A549 (cell line): ENCODE data around the gene WDR19. TPM values are rescaled to one million over a fixed set of nuclear protein-coding genes. Genes with fewer than 3 reads are reported as not detected.

Experiments
- ATAC-seq, 2 experiments: fragments of 200-7000 bp in 1 of 2; fragments of >200 bp in 1 of 2; cut with Nextera tagmentation in 1 of 2; cut with Tn5 transposase in 1 of 2; 3 replicates each; pipeline versions ENCODE4 v1.8.0 to v1.9.1; 2018 to 2020; ENCODE audit warnings: mild to moderate bottlenecking in 1 of 2, moderate library complexity in 1 of 2
- CTCF ChIA-PET: fragments of 300-600 bp; sonication (Branson Sonifier 250); formaldehyde crosslinking; extraction: SDS; loops from one replicate; lab custom pipeline; 2021; ENCODE audit warnings: antibody characterized with exemption, inconsistent platforms; lab: Yijun Ruan, JAX
- POLR2A ChIA-PET: fragments of 350-600 bp; formaldehyde crosslinking; extraction: SDS; loops from one replicate; lab custom pipeline; 2021; ENCODE audit warnings: antibody characterized with exemption, inconsistent platforms; lab: Yijun Ruan, JAX
- DNase-seq, 2 experiments: peaks; one replicate each; pipeline versions ENCODE4 v3.0.0 to v3.0.0-alpha.2; 2011 to 2016; ENCODE audit warnings: low read depth in 1 of 2, low spot score in 1 of 2
- FAIRE-seq: peaks from 2 replicates; lab custom pipeline; 2011; peaks lifted over from hg19 to GRCh38; lab: Jason Lieb, UNC
- H3K27ac ChIP-seq, 2 experiments: fragments of >200 bp; sonication (Bioruptor Twin); formaldehyde crosslinking; 3 replicates each; pipeline ENCODE4 v1.5.1; 2016 to 2017
- H3K4me1 ChIP-seq: fragments of >200 bp; sonication (Bioruptor Twin); formaldehyde crosslinking; 3 replicates; pipeline ENCODE4 v1.6.1; 2016
- H3K4me2 ChIP-seq: fragments of >200 bp; sonication (Bioruptor Twin); formaldehyde crosslinking; 3 replicates; pipeline ENCODE4 v1.6.1; 2016
- H3K4me3 ChIP-seq: fragments of >200 bp; sonication (Bioruptor Twin); formaldehyde crosslinking; 3 replicates; pipeline ENCODE4 v1.5.1; 2016
- H3K9me3 ChIP-seq: fragments of >200 bp; sonication (Bioruptor Twin); formaldehyde crosslinking; 3 replicates; pipeline ENCODE4 v1.6.1; 2016
- ATOH8 ChIP-seq: fragments of 250-450 bp; sonication (Bioruptor Pico); IDR thresholded peaks from 2 replicates; pipeline ENCODE4 v1.5.0; 2020; ENCODE audit warnings: low read depth, mild to moderate bottlenecking, moderate library complexity
- BCL3 ChIP-seq: fragments of >200 bp; sonication (Bioruptor Twin); formaldehyde crosslinking; IDR thresholded peaks from 3 replicates; pipeline ENCODE4 v1.6.1; 2016
- CBX2 ChIP-seq: fragments of 200-600 bp; sonication (generic); IDR thresholded peaks from 2 replicates; pipeline ENCODE4 v1.6.1; 2016; ENCODE audit warnings: low read depth, mild to moderate bottlenecking, borderline replicate concordance
- CBX8 ChIP-seq: fragments of 200-600 bp; sonication (generic); IDR thresholded peaks from 2 replicates; pipeline ENCODE4 v1.6.1; 2016
- CHD2 ChIP-seq: fragments of 150-350 bp; IDR thresholded peaks from 2 replicates; pipeline ENCODE4 v1.6.1; 2014; ENCODE audit warnings: low read length; ENCODE audit not compliant: partially characterized antibody
- CHD4 ChIP-seq: fragments of 200-600 bp; sonication (generic); IDR thresholded peaks from 2 replicates; pipeline ENCODE4 v1.6.1; 2016; ENCODE audit warnings: antibody characterized with exemption, mild to moderate bottlenecking, borderline replicate concordance
- ESRRA ChIP-seq: fragments of 150-350 bp; IDR thresholded peaks from 2 replicates; pipeline ENCODE4 v1.6.1; 2014; ENCODE audit warnings: mild to moderate bottlenecking, low read length, borderline replicate concordance
- GATA3 ChIP-seq: IDR thresholded peaks from 2 replicates; pipeline ENCODE4 v1.6.1; 2012; ENCODE audit warnings: borderline replicate concordance
- HES2 ChIP-seq: fragments of >200 bp; sonication (Bioruptor Twin); formaldehyde crosslinking; IDR thresholded peaks from 2 replicates; pipeline ENCODE4 v1.6.1; 2016
- HOXB13 ChIP-seq: fragments of 250-450 bp; sonication (Bioruptor Pico); IDR thresholded peaks from 2 replicates; pipeline ENCODE4 v1.5.0; 2020; ENCODE audit warnings: low read depth, mild to moderate bottlenecking, moderate library complexity
- HOXB5 ChIP-seq: fragments of 250-450 bp; sonication (Bioruptor Pico); IDR thresholded peaks from 2 replicates; pipeline ENCODE4 v1.5.0; 2020; ENCODE audit warnings: mild to moderate bottlenecking, moderate library complexity
- JUNB ChIP-seq: fragments of >200 bp; sonication (Bioruptor Twin); formaldehyde crosslinking; IDR thresholded peaks from 2 replicates; pipeline ENCODE4 v1.6.1; 2016
- KDM1A ChIP-seq: fragments of 200-600 bp; sonication (generic); IDR thresholded peaks from 2 replicates; pipeline ENCODE4 v1.6.1; 2016; ENCODE audit warnings: low read depth, mild to moderate bottlenecking
- KDM5A ChIP-seq: fragments of 200-600 bp; sonication (generic); IDR thresholded peaks from 2 replicates; pipeline ENCODE4 v1.6.1; 2016; ENCODE audit warnings: antibody characterized with exemption, mild to moderate bottlenecking
- MAFK ChIP-seq: fragments of 450-650 bp; IDR thresholded peaks from 2 replicates; pipeline ENCODE4 v1.6.1; 2014; ENCODE audit not compliant: partially characterized antibody
- MAZ ChIP-seq: fragments of 150-350 bp; IDR thresholded peaks from 2 replicates; pipeline ENCODE4 v1.6.1; 2014; ENCODE audit warnings: antibody characterized with exemption, low read depth, low read length, borderline replicate concordance
- MYC ChIP-seq: IDR thresholded peaks from 2 replicates; pipeline ENCODE4 v1.6.1; 2012; ENCODE audit warnings: mild to moderate bottlenecking, inconsistent platforms, low read length, improper control_type of control experiment, borderline replicate concordance
- NFE2L2 ChIP-seq: fragments of 150-350 bp; conservative IDR thresholded peaks from 2 replicates; pipeline ENCODE4 v1.6.1; 2014; ENCODE audit warnings: low read length
- NPAS2 ChIP-seq: fragments of 250-450 bp; sonication (Bioruptor Pico); IDR thresholded peaks from 2 replicates; pipeline ENCODE4 v1.8.0; 2022; ENCODE audit warnings: mild to moderate bottlenecking, moderate library complexity, borderline replicate concordance
- NR3C1 ChIP-seq: fragments of >200 bp; sonication (Bioruptor Twin); formaldehyde crosslinking; IDR thresholded peaks from 3 replicates; pipeline ENCODE4 v1.6.1; 2017
- PHF8 ChIP-seq: fragments of 200-600 bp; sonication (generic); IDR thresholded peaks from 2 replicates; pipeline ENCODE4 v1.6.1; 2016; ENCODE audit warnings: low read depth, mild to moderate bottlenecking, antibody characterized with exemption, moderate library complexity, borderline replicate concordance
- POLR2AphosphoS2 ChIP-seq: conservative IDR thresholded peaks from 2 replicates; pipeline ENCODE4 v1.6.1; 2012; ENCODE audit warnings: low read length, improper control_type of control experiment, inconsistent platforms
- RAD21 ChIP-seq, 2 experiments: fragments of >200 bp in 1 of 2; sonication (Bioruptor Twin) in 1 of 2; formaldehyde crosslinking in 1 of 2; IDR thresholded peaks in 1 of 2; conservative IDR thresholded peaks in 1 of 2; 2 replicates in 1 of 2; 3 replicates in 1 of 2; pipeline ENCODE4 v1.6.1; 2012 to 2018; ENCODE audit warnings: inconsistent platforms in 1 of 2
- RARB ChIP-seq: fragments of 250-450 bp; sonication (Bioruptor Pico); IDR thresholded peaks from 2 replicates; pipeline ENCODE4 v1.8.0; 2021; ENCODE audit warnings: mild to moderate bottlenecking, moderate library complexity
- RFX5 ChIP-seq: fragments of 450-650 bp; IDR thresholded peaks from 2 replicates; pipeline ENCODE4 v1.7.1; 2014; ENCODE audit warnings: antibody characterized with exemption, mild to moderate bottlenecking, moderate library complexity
- RNF2 ChIP-seq: fragments of 200-600 bp; sonication (generic); IDR thresholded peaks from 2 replicates; pipeline ENCODE4 v1.6.1; 2016; ENCODE audit warnings: low read depth, mild to moderate bottlenecking, antibody characterized with exemption, moderate library complexity, borderline replicate concordance
- SMC3 ChIP-seq: fragments of >200 bp; sonication (Bioruptor Twin); formaldehyde crosslinking; IDR thresholded peaks from 3 replicates; pipeline ENCODE4 v1.6.1; 2018; ENCODE audit warnings: inconsistent platforms
- ZC3H11A ChIP-seq: fragments of 450-650 bp; IDR thresholded peaks from 2 replicates; pipeline ENCODE4 v1.6.1; 2014; ENCODE audit warnings: antibody characterized with exemption, mild to moderate bottlenecking
- ZFP36 ChIP-seq: fragments of 450-650 bp; IDR thresholded peaks from 2 replicates; pipeline ENCODE4 v1.6.1; 2014; ENCODE audit warnings: borderline replicate concordance; ENCODE audit not compliant: partially characterized antibody
- ZSCAN20 ChIP-seq: fragments of 250-450 bp; sonication (Bioruptor Pico); IDR thresholded peaks from 2 replicates; pipeline ENCODE4 v1.8.0; 2022; ENCODE audit warnings: mild to moderate bottlenecking, moderate library complexity
- WGBS: methylation state at CpG from one replicate; pipeline ENCODE4 v1.1.6; 2017; ENCODE audit errors: missing lambda C conversion rate; 5-methylcytosine and 5-hydroxymethylcytosine counted together
- polyA plus RNA-seq, 4 experiments: library from polyadenylated mRNA; depleted of rRNA in 3 of 4; stranded (reverse); fragments of >200 nt; fragmentation: RNase III in 1 of 4; extraction: RNeasy Plus Mini Kit Qiagen cat#74134 plus additional on column Dnase treatment in 1 of 4; gene quantifications; 2 replicates in 3 of 4; 3 replicates in 1 of 4; pipeline ENCODE4 v1.2.3, GENCODE V29; 2011 to 2017

Gene WDR19
- polyA plus RNA-seq, 2 of the 4 experiments (the other 2 are of a cell fraction) = 12.1 to 30.1 TPM

GRCh38 chr4:39233114-39233513 is 50.8 kb downstream of the WDR19 start:
- POLR2A ChIA-PET = no interaction called here
- Histone ChIP-seq H3K4me3 (no peak overlapping the region), H3K9me3 (no peaks in the 10 kb centered on the region), H3K27ac (no peak overlapping the region), H3K4me2 (no peak overlapping the region), H3K4me1 (no peaks in the 10 kb centered on the region)
- TF ChIP-seq ZFP36 (no peak), HOXB5 (CRISPR knock-in tag) (no peak), HOXB13 (CRISPR knock-in tag) (no peak), ATOH8 (CRISPR knock-in tag) (no peak), ZC3H11A (no peak), NFE2L2 (no peak), BCL3 (no peak)
- 69% methylated on average over 2 of the region's 2 CpGs for WGBS
- CTCF ChIA-PET = interaction anchor here (0.6 kb wide), 1 partner anchor 27 kb away, joined by 3 read pairs; no protein-coding TSS in a partner anchor
- no peak for DNase-seq
- ATAC-seq = no peak
- FAIRE-seq = no peak

- H3K4me3 ChIP-seq = no peak overlapping the region
- H3K4me2 ChIP-seq = no peak overlapping the region
- CTCF ChIA-PET = interaction anchor here (0.6 kb wide), 1 partner anchor 292 kb away, joined by 3 read pairs; no protein-coding TSS in a partner anchor
- POLR2A ChIA-PET = no interaction called here
- TF ChIP-seq RAD21 (conservative IDR thresholded peaks at IDR 0.05 in 1 of 2, IDR thresholded peaks at IDR 0.05 in 1 of 2) (no peak), KDM5A (no peak), GATA3 (no peak), CHD4 (no peak), RNF2 (no peak), MYC (no peak), SMC3 (no peak), CBX2 (no peak), NR3C1 (no peak), NPAS2 (CRISPR knock-in tag) (no peak), MAFK (no peak), RARB (CRISPR knock-in tag) (no peak), ESRRA (no peak), BCL3 (no peak), ZFP36 (no peak), HOXB5 (CRISPR knock-in tag) (no peak), PHF8 (no peak)
- no peaks in the 10 kb centered on the region for H3K9me3 ChIP-seq
- H3K27ac ChIP-seq = no peak overlapping the region
- WGBS = 94% methylated on average over 1 of the region's 1 CpG
- H3K4me1 ChIP-seq = no peaks in the 10 kb centered on the region
- ATAC-seq (no peak), DNase-seq (no peak), FAIRE-seq (no peak)
These were observed 51.5 kb downstream of the WDR19 start for GRCh38 chr4:39233783-39234182.

- Histone ChIP-seq H3K4me3 (no peak overlapping the region), H3K27ac (no peak overlapping the region), H3K9me3 (no peaks in the 10 kb centered on the region), H3K4me1 (no peaks in the 10 kb centered on the region), H3K4me2 (no peak overlapping the region)
- POLR2A ChIA-PET = no interaction called here
- DNase-seq (no peak), ATAC-seq (no peak), FAIRE-seq (no peak)
- CTCF ChIA-PET = interaction anchor here (0.6 kb wide), 1 partner anchor 506 kb away, joined by 3 read pairs; no protein-coding TSS in a partner anchor
- 90% methylated on average over 2 of the region's 2 CpGs for WGBS
- TF ChIP-seq HES2 (no peak), ZSCAN20 (CRISPR knock-in tag) (no peak), HOXB5 (CRISPR knock-in tag) (no peak), HOXB13 (CRISPR knock-in tag) (no peak), RFX5 (no peak), CHD2 (no peak), KDM1A (no peak), CHD4 (no peak), MYC (no peak), POLR2AphosphoS2 (no peak), KDM5A (no peak), JUNB (no peak), MAZ (no peak), RAD21 (conservative IDR thresholded peaks at IDR 0.05 in 1 of 2, IDR thresholded peaks at IDR 0.05 in 1 of 2) (no peak), PHF8 (no peak), CBX8 (no peak)
These were observed 52.7 kb downstream of the WDR19 start for GRCh38 chr4:39235021-39235420.
